Urinary bladder (tissue), 4 donors: ENCODE data around the gene NIPAL4. TPM values are rescaled to one million over a fixed set of nuclear protein-coding genes. Genes with fewer than 3 reads are reported as not detected.
"Not testable (repeated sequence)": the region's sequence is repeated elsewhere in the genome, so short reads cannot be mapped to it uniquely, and the experiment has no call there.

Source experiments
- DNase-seq: peaks from one replicate; pipeline ENCODE4 v3.0.0-alpha.2; 2015; ENCODE audit errors: extremely low spot score
- H3K27ac ChIP-seq: one replicate; pipeline ENCODE4 v1.5.1; 2013; ENCODE audit warnings: low read depth, mild to moderate bottlenecking, moderate library complexity
- H3K36me3 ChIP-seq: one replicate; pipeline ENCODE4 v1.6.1; 2013; ENCODE audit warnings: mild to moderate bottlenecking, moderate library complexity; ENCODE audit not compliant: insufficient read depth
- H3K4me1 ChIP-seq: one replicate; pipeline ENCODE4 v1.6.1; 2013; ENCODE audit warnings: mild to moderate bottlenecking, moderate library complexity; ENCODE audit not compliant: insufficient read depth
- H3K4me3 ChIP-seq: one replicate; pipeline ENCODE4 v1.5.1; 2013; ENCODE audit warnings: low read depth, low read length
- WGBS: extraction: QIAGEN DNeasy Blood & Tissue Kit; methylation state at CpG from one replicate; pipeline ENCODE4 v1.1.7; 2013; 5-methylcytosine and 5-hydroxymethylcytosine counted together
- polyA plus RNA-seq: library from polyadenylated mRNA; stranded (reverse); fragments of 200-250 nt; gene quantifications from one replicate; pipeline ENCODE4 v1.2.3, GENCODE V29; 2013
- total RNA-seq: library from RNA; depleted of rRNA; stranded (reverse); fragments of >200 nt; gene quantifications from one replicate; pipeline ENCODE4 v1.2.3, GENCODE V29; 2014
- donor health status: healthy with polysubstance abuse.
- donor health status: healthy.

The NIPAL4 gene
- total and polyA plus RNA-seq, 2 donors = 5.0 to 14.6 TPM

- WGBS = 40% methylated on average over 1 of the region's 1 CpG
- H3K27ac ChIP-seq = no peak overlapping the region
- H3K36me3 ChIP-seq = peaks cover 3% of the 10 kb centered on the region
- no peak for DNase-seq
- no peak overlapping the region for H3K4me3 ChIP-seq
- no peaks in the 10 kb centered on the region for H3K4me1 ChIP-seq
These were observed 10.6 kb downstream of the NIPAL4 start for GRCh38 chr5:157470631-157471030.

- Histone ChIP-seq H3K4me1 (no peaks in the 10 kb centered on the region), H3K36me3 (peaks cover 3% of the 10 kb centered on the region), H3K27ac (no peak overlapping the region), H3K4me3 (no peak overlapping the region)
- no peak for DNase-seq
- WGBS = 98% methylated on average over 1 of the region's 1 CpG
These were observed 11.7 kb downstream of the NIPAL4 start for GRCh38 chr5:157471709-157472108.

GRCh38 chr5:157473383-157474320 lies 13.6 kb downstream of the NIPAL4 start:
- DNase-seq = no peak
- Histone ChIP-seq H3K4me1 (no peaks in the 10 kb centered on the region), H3K36me3 (peaks cover 3% of the 10 kb centered on the region), H3K27ac (no peak overlapping the region), H3K4me3 (no peak overlapping the region)
- WGBS = 62% methylated on average over 7 of the region's 7 CpGs

GRCh38 chr5:157475432-157475831 lies 15.4 kb downstream of the NIPAL4 start:
- H3K27ac ChIP-seq = no peak overlapping the region
- H3K4me3 ChIP-seq = no peak overlapping the region
- no peaks in the 10 kb centered on the region for H3K4me1 ChIP-seq
- peaks cover 3% of the 10 kb centered on the region for H3K36me3 ChIP-seq
- WGBS = 82% methylated on average over 3 of the region's 3 CpGs
- no peak for DNase-seq

- 58% methylated on average over 7 of the region's 7 CpGs for WGBS
- H3K36me3 ChIP-seq = peaks cover 3% of the 10 kb centered on the region
- H3K4me1 ChIP-seq = no peaks in the 10 kb centered on the region
- H3K4me3 ChIP-seq = no peak overlapping the region
- no peak for DNase-seq
- H3K27ac ChIP-seq = no peak overlapping the region
These were observed 16.8 kb downstream of the NIPAL4 start for GRCh38 chr5:157476702-157477408.

- 24% methylated on average over 5 of the region's 5 CpGs for WGBS
- Histone ChIP-seq H3K4me3 (no peak overlapping the region), H3K4me1 (no peaks in the 10 kb centered on the region), H3K36me3 (peaks cover 3% of the 10 kb centered on the region), H3K27ac (no peak overlapping the region)
- DNase-seq = no peak
These were observed 17.9 kb downstream of the NIPAL4 start for GRCh38 chr5:157477814-157478494.

- H3K4me3 ChIP-seq = no peak overlapping the region
- no peak for DNase-seq
- no peaks in the 10 kb centered on the region for H3K4me1 ChIP-seq
- H3K27ac ChIP-seq = no peak overlapping the region
- WGBS = 76% methylated on average over 2 of the region's 2 CpGs
- H3K36me3 ChIP-seq = no peaks in the 10 kb centered on the region
These were observed 18.7 kb downstream of the NIPAL4 start for GRCh38 chr5:157478726-157479125.

- DNase-seq = no peak
- no peak overlapping the region for H3K27ac ChIP-seq
- WGBS = 78% methylated on average over 4 of the region's 4 CpGs
These were observed 19.2 kb downstream of the NIPAL4 start for GRCh38 chr5:157479166-157479565.

GRCh38 chr5:157479612-157480510 lies 19.8 kb downstream of the NIPAL4 start:
- Histone ChIP-seq H3K4me1 (no peaks in the 10 kb centered on the region), H3K27ac (no peak overlapping the region), H3K4me3 (no peak overlapping the region), H3K36me3 (no peaks in the 10 kb centered on the region)
- no peak for DNase-seq
- 70% methylated on average over 15 of the region's 15 CpGs for WGBS

More at GRCh38 chr5:157479166-157479565, 19.2 kb downstream of the NIPAL4 start:
- Histone ChIP-seq H3K4me1 (no peaks in the 10 kb centered on the region), H3K4me3 (no peak overlapping the region), H3K36me3 (no peaks in the 10 kb centered on the region)

GRCh38 chr5:157481265-157481664 lies 21.3 kb downstream of the NIPAL4 start:
- Histone ChIP-seq H3K4me1 (no peaks in the 10 kb centered on the region), H3K36me3 (no peaks in the 10 kb centered on the region), H3K27ac (no peak overlapping the region), H3K4me3 (no peak overlapping the region)
- WGBS = 53% methylated on average over 4 of the region's 4 CpGs
- no peak for DNase-seq

- DNase-seq = no peak
- H3K27ac ChIP-seq = no peak overlapping the region
- H3K36me3 ChIP-seq = no peaks in the 10 kb centered on the region
- no peaks in the 10 kb centered on the region for H3K4me1 ChIP-seq
- H3K4me3 ChIP-seq = no peak overlapping the region
- 92% methylated on average over 7 of the region's 7 CpGs for WGBS
These were observed 21.7 kb downstream of the NIPAL4 start for GRCh38 chr5:157481666-157482065.

- not testable (repeated sequence) for H3K36me3 ChIP-seq, H3K27ac ChIP-seq, H3K4me3 ChIP-seq, H3K4me1 ChIP-seq, DNase-seq
- 69% methylated on average over 2 of the region's 2 CpGs for WGBS
These were observed 22.7 kb downstream of the NIPAL4 start for GRCh38 chr5:157482702-157483101.

GRCh38 chr5:157484768-157485167 lies 24.8 kb downstream of the NIPAL4 start:
- 52% methylated on average over 5 of the region's 5 CpGs for WGBS
- no peak overlapping the region for H3K4me3 ChIP-seq
- no peak overlapping the region for H3K27ac ChIP-seq
- no peaks in the 10 kb centered on the region for H3K4me1 ChIP-seq
- no peak for DNase-seq
- H3K36me3 ChIP-seq = no peaks in the 10 kb centered on the region
